Natural killer cell (primary cell): ENCODE results near the gene IL1RAPL1. TPM values are rescaled to one million over a fixed set of nuclear protein-coding genes. Genes with fewer than 3 reads are reported as not detected.

ENCODE experiments used
- ATAC-seq, 3 donors: fragments of 150-1000 bp in 2 of 3; fragments of 200-7000 bp in 1 of 3; cut with Tn5 transposase; 1 replicate in 1 of 3; 2 replicates in 2 of 3; pipeline ENCODE4 v1.10.0; 2021; ENCODE audit warnings: mild to moderate bottlenecking in 2 of 3, moderate library complexity in 2 of 3
- DNase-seq, 2 donors: peaks; one replicate each; pipeline versions ENCODE4 v3.0.0 to v3.0.0-alpha.2; 2013 to 2021; ENCODE audit warnings: mixed read lengths in 1 of 2
- H3K27ac ChIP-seq: one replicate; pipeline ENCODE4 v1.5.1; 2013; ENCODE audit warnings: mild to moderate bottlenecking, low read length
- H3K27me3 ChIP-seq: one replicate; pipeline ENCODE4 v1.6.1; 2013; ENCODE audit warnings: low read length; ENCODE audit not compliant: control insufficient read depth, insufficient read depth
- H3K36me3 ChIP-seq: one replicate; pipeline ENCODE4 v1.6.1; 2013; ENCODE audit warnings: low read length; ENCODE audit not compliant: control insufficient read depth, insufficient read depth
- H3K4me1 ChIP-seq: one replicate; pipeline ENCODE4 v1.6.1; 2013; ENCODE audit warnings: low read length; ENCODE audit not compliant: control insufficient read depth, insufficient read depth
- H3K4me3 ChIP-seq: one replicate; pipeline ENCODE4 v1.5.1; 2013; ENCODE audit warnings: low read length
- H3K9me3 ChIP-seq: one replicate; pipeline ENCODE4 v1.6.1; 2013; ENCODE audit warnings: low read length; ENCODE audit not compliant: control insufficient read depth, insufficient read depth
- H3K27ac Mint-ChIP-seq, 2 donors: one replicate each; pipeline ENCODE4 v1.8.0; 2022; ENCODE audit warnings: mild to moderate bottlenecking in 2 of 2, mixed read lengths in 2 of 2, moderate library complexity in 1 of 2
- H3K27me3 Mint-ChIP-seq, 2 donors: one replicate each; pipeline ENCODE4 v1.8.0; 2022; ENCODE audit warnings: low read depth in 2 of 2, mixed read lengths in 2 of 2
- H3K36me3 Mint-ChIP-seq: one replicate; pipeline ENCODE4 v1.8.0; 2022; ENCODE audit warnings: mixed read lengths
- H3K4me1 Mint-ChIP-seq, 2 donors: one replicate each; pipeline ENCODE4 v1.8.0; 2022; ENCODE audit warnings: mixed read lengths in 2 of 2
- H3K4me3 Mint-ChIP-seq: one replicate; pipeline ENCODE4 v1.8.0; 2022; ENCODE audit warnings: mild to moderate bottlenecking, moderate library complexity, mixed read lengths
- H3K9me3 Mint-ChIP-seq, 2 donors: one replicate each; pipeline ENCODE4 v1.8.0; 2022; ENCODE audit warnings: mixed read lengths in 2 of 2
- CTCF ChIP-seq: fragments of 200-600 bp; IDR thresholded peaks from one replicate; pipeline ENCODE4 v1.8.0; 2022; ENCODE audit warnings: antibody characterized with exemption
- WGBS: methylation state at CpG from one replicate; pipeline ENCODE4 v1.1.7; 2013; ENCODE audit warnings: missing lambda C conversion rate; ENCODE audit not compliant: insufficient coverage; 5-methylcytosine and 5-hydroxymethylcytosine counted together
- intact Hi-C: fragments of 100-400 bp; cut with micrococcal nuclease; formaldehyde crosslinking; loops from one replicate; pipeline ENCODE4 v1.14.2; 2022
- total RNA-seq, 4 donors: library from RNA; stranded (reverse); fragments of 120-200 nt in 1 of 4; gene quantifications; one replicate each; pipeline versions ENCODE4 v1.2.3 to v1.2.4, GENCODE V29; 2013 to 2022

The IL1RAPL1 gene
- total RNA-seq, 3 donors from 2014 or later (not counting 1 experiment from before 2014, with no cell fraction given), result not detected

GRCh38 chrX:29940750-29941149, 1353.5 kb downstream of the IL1RAPL1 start:
- no peaks in the 10 kb centered on the region for H3K4me1 ChIP-seq
- no peaks in the 10 kb centered on the region for H3K27me3 ChIP-seq
- Mint-ChIP-seq H3K9me3 (peaks cover 0 to under 1% of the 10 kb centered on the region in 2 donors), H3K4me3 (no peak overlapping the region), H3K27me3 (no peaks in the 10 kb centered on the region), H3K4me1 (no peaks in the 10 kb centered on the region), H3K27ac (no peak overlapping the region), H3K36me3 (no peaks in the 10 kb centered on the region)
- no peak for TF ChIP-seq CTCF
- no peaks in the 10 kb centered on the region for H3K9me3 ChIP-seq
- H3K4me3 ChIP-seq, result no peak overlapping the region
- no peaks in the 10 kb centered on the region for H3K36me3 ChIP-seq
- intact Hi-C loops, result no loop called here
- no peak overlapping the region for H3K27ac ChIP-seq
- DNase-seq (no peak), ATAC-seq (no peak)
- no CpG with 5 or more reads among the region's 2 CpGs for WGBS

GRCh38 chrX:29941287-29941686, 1354.0 kb downstream of the IL1RAPL1 start:
- no peak for DNase-seq
- intact Hi-C loops, result no loop called here
- Histone ChIP-seq H3K4me3 (no peak overlapping the region), H3K9me3 (no peaks in the 10 kb centered on the region), H3K36me3 (no peaks in the 10 kb centered on the region), H3K27me3 (no peaks in the 10 kb centered on the region), H3K4me1 (no peaks in the 10 kb centered on the region), H3K27ac (no peak overlapping the region)
- TF ChIP-seq CTCF, result no peak
- Mint-ChIP-seq H3K4me1 (no peaks in the 10 kb centered on the region), H3K36me3 (no peaks in the 10 kb centered on the region), H3K9me3 (peaks cover 3 to 4% of the 10 kb centered on the region in 2 donors), H3K27ac (no peak overlapping the region), H3K4me3 (no peak overlapping the region), H3K27me3 (no peaks in the 10 kb centered on the region)
- WGBS, result no CpG with 5 or more reads among the region's 1 CpG
- no peak for ATAC-seq

GRCh38 chrX:29947225-29947624, 1360.0 kb downstream of the IL1RAPL1 start:
- WGBS, result no CpG with 5 or more reads among the region's 3 CpGs
- H3K36me3 ChIP-seq, result no peaks in the 10 kb centered on the region
- H3K4me3 Mint-ChIP-seq, result no peak overlapping the region
- no peak for ATAC-seq
- intact Hi-C loops, result no loop called here
- no peaks in the 10 kb centered on the region for H3K4me1 Mint-ChIP-seq
- no peaks in the 10 kb centered on the region for H3K4me1 ChIP-seq
- no peak overlapping the region for H3K4me3 ChIP-seq
- no peaks in the 10 kb centered on the region for H3K27me3 Mint-ChIP-seq
- no peaks in the 10 kb centered on the region for H3K36me3 Mint-ChIP-seq
- no peak for TF ChIP-seq CTCF
- no peak overlapping the region for H3K27ac Mint-ChIP-seq
- H3K9me3 Mint-ChIP-seq, result peaks cover 6 to 10% of the 10 kb centered on the region in 2 donors
- no peak overlapping the region for H3K27ac ChIP-seq
- DNase-seq, result no peak
- H3K27me3 ChIP-seq, result no peaks in the 10 kb centered on the region
- no peaks in the 10 kb centered on the region for H3K9me3 ChIP-seq

- Mint-ChIP-seq H3K36me3 (no peaks in the 10 kb centered on the region), H3K9me3 (peaks cover 6 to 12% of the 10 kb centered on the region in 2 donors), H3K27ac (no peak overlapping the region), H3K27me3 (no peaks in the 10 kb centered on the region), H3K4me3 (no peak overlapping the region), H3K4me1 (no peaks in the 10 kb centered on the region)
- H3K27me3 ChIP-seq, result no peaks in the 10 kb centered on the region
- intact Hi-C loops, result no loop called here
- no peaks in the 10 kb centered on the region for H3K9me3 ChIP-seq
- no peaks in the 10 kb centered on the region for H3K4me1 ChIP-seq
- no peak for TF ChIP-seq CTCF
- H3K36me3 ChIP-seq, result no peaks in the 10 kb centered on the region
- WGBS, result no CpG with 5 or more reads among the region's 1 CpG
- H3K27ac ChIP-seq, result no peak overlapping the region
- H3K4me3 ChIP-seq, result no peak overlapping the region
- DNase-seq, result no peak
- ATAC-seq, result no peak
Measured at GRCh38 chrX:29948653-29949052, 1361.4 kb downstream of the IL1RAPL1 start.
